ENCODE results near the gene KIAA1217. TPM values are rescaled to one million over a fixed set of nuclear protein-coding genes. Genes with fewer than 3 reads are reported as not detected.

KIAA1217 gene
- polyA plus RNA-seq, 1 of the 3 experiments (the other 2 are of a cell fraction): 7.2 TPM

GRCh38 chr10:24531439-24531838, 322.5 kb downstream of the KIAA1217 start:
- Histone ChIP-seq H3K36me3 (replicated peaks in 1 of 2; ENCODE audit: control insufficient read depth in 1 of 2, insufficient read depth in 2 of 2, low read length in 1 of 2) (peaks cover 5 to 37% of the 10 kb centered on the region in 2 experiments), H3K4me1 (ENCODE audit: control insufficient read depth in 1 of 2, insufficient read depth in 2 of 2, low read depth in 1 of 2, low read length in 1 of 2) (no peaks in the 10 kb centered on the region), H3K79me2 (ENCODE audit: insufficient read depth) (no peaks in the 10 kb centered on the region), H3F3A (replicated peaks; ENCODE audit: insufficient read depth) (no peaks in the 10 kb centered on the region), H3K9ac (no peak overlapping the region), H2AFZ (ENCODE audit: low read depth) (no peak overlapping the region), H3K4me3 (ENCODE audit: low read depth in 2 of 2, low read length in 1 of 2) (no peak overlapping the region), H3K27ac (ENCODE audit: low read depth in 2 of 2, low read length in 1 of 2) (no peak overlapping the region), H3K9me2 (no peaks in the 10 kb centered on the region), H4K20me1 (ENCODE audit: insufficient read depth) (no peaks in the 10 kb centered on the region), H3K9me3 (no peaks in the 10 kb centered on the region), H3K27me3 (ENCODE audit: insufficient read depth) (no peaks in the 10 kb centered on the region), H3K4me2 (no peak overlapping the region)
- ChIA-PET POLR2A (no interaction called here), CTCF (interaction anchor here (3.5 kb wide), 1 partner anchor 13 kb away, joined by 13 read pairs; no protein-coding TSS in a partner anchor)
- TF ChIP-seq FOSL2 (IDR thresholded peaks at IDR 0.05; ENCODE audit: borderline replicate concordance, low read depth): no peak
- no peak for TF ChIP-seq SMC3 (IDR thresholded peaks at IDR 0.05; ENCODE audit: low read depth, low read length)
- TF ChIP-seq, protein P1, sequence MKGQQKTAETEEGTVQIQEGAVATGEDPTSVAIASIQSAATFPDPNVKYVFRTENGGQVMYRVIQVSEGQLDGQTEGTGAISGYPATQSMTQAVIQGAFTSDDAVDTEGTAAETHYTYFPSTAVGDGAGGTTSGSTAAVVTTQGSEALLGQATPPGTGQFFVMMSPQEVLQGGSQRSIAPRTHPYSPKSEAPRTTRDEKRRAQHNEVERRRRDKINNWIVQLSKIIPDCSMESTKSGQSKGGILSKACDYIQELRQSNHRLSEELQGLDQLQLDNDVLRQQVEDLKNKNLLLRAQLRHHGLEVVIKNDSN (IDR thresholded peaks at IDR 0.05; ENCODE audit: borderline replicate concordance, low read depth): no peak
- TF ChIP-seq NFIC (IDR thresholded peaks at IDR 0.05; ENCODE audit: borderline replicate concordance): no peak
- TF ChIP-seq EZH2phosphoT487 (IDR thresholded peaks at IDR 0.05; ENCODE audit: borderline replicate concordance, low read depth): no peak
- TF ChIP-seq TAF1 (IDR thresholded peaks at IDR 0.05; ENCODE audit: borderline replicate concordance, low read depth, low read length): no peak
- TF ChIP-seq RFX5 (IDR thresholded peaks at IDR 0.05; ENCODE audit: low read length): no peak
- TF ChIP-seq FOXJ3 (CRISPR knock-in tag; IDR thresholded peaks at IDR 0.05): no peak
- TF ChIP-seq, protein P2, sequence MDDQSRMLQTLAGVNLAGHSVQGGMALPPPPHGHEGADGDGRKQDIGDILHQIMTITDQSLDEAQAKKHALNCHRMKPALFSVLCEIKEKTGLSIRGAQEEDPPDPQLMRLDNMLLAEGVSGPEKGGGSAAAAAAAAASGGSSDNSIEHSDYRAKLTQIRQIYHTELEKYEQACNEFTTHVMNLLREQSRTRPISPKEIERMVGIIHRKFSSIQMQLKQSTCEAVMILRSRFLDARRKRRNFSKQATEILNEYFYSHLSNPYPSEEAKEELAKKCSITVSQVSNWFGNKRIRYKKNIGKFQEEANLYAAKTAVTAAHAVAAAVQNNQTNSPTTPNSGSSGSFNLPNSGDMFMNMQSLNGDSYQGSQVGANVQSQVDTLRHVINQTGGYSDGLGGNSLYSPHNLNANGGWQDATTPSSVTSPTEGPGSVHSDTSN (IDR thresholded peaks at IDR 0.05): no peak
- no peak for TF ChIP-seq YY1 (IDR thresholded peaks at IDR 0.05; ENCODE audit: low read depth)
- TF ChIP-seq GATA2 (CRISPR knock-in tag; IDR thresholded peaks at IDR 0.05): no peak
- TF ChIP-seq POLR2AphosphoS5 (IDR thresholded peaks at IDR 0.05; ENCODE audit: low read depth, low read length): no peak
- TF ChIP-seq, protein P3, sequence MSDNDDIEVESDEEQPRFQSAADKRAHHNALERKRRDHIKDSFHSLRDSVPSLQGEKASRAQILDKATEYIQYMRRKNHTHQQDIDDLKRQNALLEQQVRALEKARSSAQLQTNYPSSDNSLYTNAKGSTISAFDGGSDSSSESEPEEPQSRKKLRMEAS (IDR thresholded peaks at IDR 0.05; ENCODE audit: low read depth): no peak
- no peak for TF ChIP-seq FOXM1 (IDR thresholded peaks at IDR 0.05; ENCODE audit: low read depth)
- TF ChIP-seq CHD2 (IDR thresholded peaks at IDR 0.05; ENCODE audit: low read length, partially characterized antibody): no peak
- TF ChIP-seq MEF2A (IDR thresholded peaks at IDR 0.05; ENCODE audit: borderline replicate concordance, low read depth): no peak
- TF ChIP-seq, protein P4, sequence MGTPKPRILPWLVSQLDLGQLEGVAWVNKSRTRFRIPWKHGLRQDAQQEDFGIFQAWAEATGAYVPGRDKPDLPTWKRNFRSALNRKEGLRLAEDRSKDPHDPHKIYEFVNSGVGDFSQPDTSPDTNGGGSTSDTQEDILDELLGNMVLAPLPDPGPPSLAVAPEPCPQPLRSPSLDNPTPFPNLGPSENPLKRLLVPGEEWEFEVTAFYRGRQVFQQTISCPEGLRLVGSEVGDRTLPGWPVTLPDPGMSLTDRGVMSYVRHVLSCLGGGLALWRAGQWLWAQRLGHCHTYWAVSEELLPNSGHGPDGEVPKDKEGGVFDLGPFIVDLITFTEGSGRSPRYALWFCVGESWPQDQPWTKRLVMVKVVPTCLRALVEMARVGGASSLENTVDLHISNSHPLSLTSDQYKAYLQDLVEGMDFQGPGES (IDR thresholded peaks at IDR 0.05; ENCODE audit: low read depth, low read length): no peak
- TF ChIP-seq GABPA (IDR thresholded peaks at IDR 0.05; ENCODE audit: low read depth): no peak
- TF ChIP-seq TCF12 (IDR thresholded peaks at IDR 0.05): no peak
- no peak for TF ChIP-seq RXRA (IDR thresholded peaks at IDR 0.05; ENCODE audit: borderline replicate concordance, low read depth)
- no peak for DNase-seq
- 87% methylated on average over 2 of the region's 2 CpGs for WGBS (ENCODE audit: low lambda C conversion rate)
